Hepatocyte (in vitro differentiated cells): ENCODE results near the gene PPP1R9A.

Experiments
- CTCF ChIP-seq: fragments of 200-600 bp; sonication (generic); IDR thresholded peaks from 2 replicates; pipeline ENCODE4 v1.5.1; 2016; ENCODE audit warnings: antibody characterized with exemption, mild to moderate bottlenecking; ENCODE audit not compliant: poor library complexity
- EZH2 ChIP-seq: fragments of 200-600 bp; sonication (generic); IDR thresholded peaks from 2 replicates; pipeline ENCODE4 v1.6.1; 2016; ENCODE audit warnings: antibody characterized with exemption, mild to moderate bottlenecking, borderline replicate concordance
- EZH2phosphoT487 ChIP-seq: fragments of 200-600 bp; sonication (generic); IDR thresholded peaks from one replicate; pipeline ENCODE4 v1.6.1; 2018; ENCODE audit warnings: antibody characterized with exemption, mild to moderate bottlenecking, low read depth, moderate library complexity; ENCODE audit not compliant: unreplicated experiment, severe bottlenecking

- TF ChIP-seq CTCF: no peak
- TF ChIP-seq EZH2: no peak
- TF ChIP-seq EZH2phosphoT487: no peak
These were observed 36.3 kb upstream of the PPP1R9A start for GRCh38 chr7:94871132-94871531.
